ENCODE measurements around the gene SACM1L. TPM values are rescaled to one million over a fixed set of nuclear protein-coding genes. Genes with fewer than 3 reads are reported as not detected.

The SACM1L gene
- total RNA-seq, 1 donor from 2014 or later = 34.5 TPM

DNA sequence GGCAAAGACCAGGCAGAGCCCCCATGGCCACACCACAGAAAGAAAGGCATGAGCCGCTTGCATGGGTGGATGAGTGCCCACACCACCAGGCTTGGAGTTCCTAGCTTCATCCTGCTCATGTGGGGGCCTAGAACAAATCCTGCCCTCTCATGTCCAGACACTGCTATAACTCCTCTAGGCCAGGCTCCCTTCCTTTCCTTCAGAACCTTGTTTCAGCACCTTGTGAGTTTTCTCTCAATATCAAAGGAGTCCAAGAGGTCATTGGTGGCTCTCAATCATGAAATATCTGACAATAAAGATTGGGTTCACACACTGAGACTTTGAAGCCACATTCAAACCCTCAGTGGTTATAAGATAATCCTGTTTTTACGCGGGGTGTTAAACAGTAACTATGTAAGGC, 94.5 kb downstream of the SACM1L start:
- H3K4me3 Mint-ChIP-seq (ENCODE audit: unreplicated experiment) = no peak overlapping the region
- peaks cover 42% of the 10 kb centered on the region for H3K27me3 Mint-ChIP-seq (ENCODE audit: low read depth)
- no peak overlapping the region for H3K27ac Mint-ChIP-seq (ENCODE audit: unreplicated experiment)
- no peaks in the 10 kb centered on the region for H3K4me1 Mint-ChIP-seq (ENCODE audit: low read depth)
- TF ChIP-seq, protein P1, sequence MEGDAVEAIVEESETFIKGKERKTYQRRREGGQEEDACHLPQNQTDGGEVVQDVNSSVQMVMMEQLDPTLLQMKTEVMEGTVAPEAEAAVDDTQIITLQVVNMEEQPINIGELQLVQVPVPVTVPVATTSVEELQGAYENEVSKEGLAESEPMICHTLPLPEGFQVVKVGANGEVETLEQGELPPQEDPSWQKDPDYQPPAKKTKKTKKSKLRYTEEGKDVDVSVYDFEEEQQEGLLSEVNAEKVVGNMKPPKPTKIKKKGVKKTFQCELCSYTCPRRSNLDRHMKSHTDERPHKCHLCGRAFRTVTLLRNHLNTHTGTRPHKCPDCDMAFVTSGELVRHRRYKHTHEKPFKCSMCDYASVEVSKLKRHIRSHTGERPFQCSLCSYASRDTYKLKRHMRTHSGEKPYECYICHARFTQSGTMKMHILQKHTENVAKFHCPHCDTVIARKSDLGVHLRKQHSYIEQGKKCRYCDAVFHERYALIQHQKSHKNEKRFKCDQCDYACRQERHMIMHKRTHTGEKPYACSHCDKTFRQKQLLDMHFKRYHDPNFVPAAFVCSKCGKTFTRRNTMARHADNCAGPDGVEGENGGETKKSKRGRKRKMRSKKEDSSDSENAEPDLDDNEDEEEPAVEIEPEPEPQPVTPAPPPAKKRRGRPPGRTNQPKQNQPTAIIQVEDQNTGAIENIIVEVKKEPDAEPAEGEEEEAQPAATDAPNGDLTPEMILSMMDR (IDR thresholded peaks at IDR 0.05) = no peak
- peaks cover 10% of the 10 kb centered on the region for H3K9me3 Mint-ChIP-seq (ENCODE audit: low read depth)
- DNase-seq (ENCODE audit: low spot score) = no peak
- no peaks in the 10 kb centered on the region for H3K36me3 Mint-ChIP-seq (ENCODE audit: low read depth)

DNA sequence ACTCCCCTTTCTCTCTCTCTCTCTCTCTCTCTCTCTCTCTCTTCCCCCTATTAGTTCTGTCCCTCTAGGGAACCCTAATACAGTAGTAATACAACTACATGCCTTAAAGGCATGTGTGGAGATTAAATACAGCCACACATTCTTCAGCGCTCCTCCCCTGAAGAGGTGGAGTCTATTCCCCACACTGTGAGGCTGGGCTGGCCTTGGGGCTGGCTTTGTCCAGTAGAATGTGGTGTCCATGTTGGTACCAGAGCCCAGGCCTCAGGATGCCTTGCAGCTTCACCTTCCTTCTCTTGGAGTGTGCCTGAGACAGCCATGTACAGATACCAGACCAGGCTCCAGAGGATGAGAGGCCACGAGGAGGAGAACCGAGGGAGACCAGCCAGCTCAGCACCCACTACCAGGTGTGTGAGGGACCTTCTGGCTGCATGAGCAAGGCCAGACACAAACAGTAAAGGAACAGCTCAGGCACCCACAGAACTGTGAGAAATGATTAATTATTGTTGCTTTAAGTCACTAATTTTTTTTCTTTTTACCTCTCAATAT, 96.5 kb downstream of the SACM1L start:
- Mint-ChIP-seq H3K4me1 (ENCODE audit: low read depth) (no peaks in the 10 kb centered on the region), H3K4me3 (ENCODE audit: unreplicated experiment) (no peak overlapping the region), H3K36me3 (ENCODE audit: low read depth) (peaks cover 5% of the 10 kb centered on the region), H3K27me3 (ENCODE audit: low read depth) (peaks cover 45% of the 10 kb centered on the region), H3K27ac (ENCODE audit: unreplicated experiment) (no peak overlapping the region), H3K9me3 (ENCODE audit: low read depth) (peaks cover 20% of the 10 kb centered on the region)
- TF ChIP-seq, protein P1 (IDR thresholded peaks at IDR 0.05) = no peak
- no peak for DNase-seq (ENCODE audit: low spot score)

DNA sequence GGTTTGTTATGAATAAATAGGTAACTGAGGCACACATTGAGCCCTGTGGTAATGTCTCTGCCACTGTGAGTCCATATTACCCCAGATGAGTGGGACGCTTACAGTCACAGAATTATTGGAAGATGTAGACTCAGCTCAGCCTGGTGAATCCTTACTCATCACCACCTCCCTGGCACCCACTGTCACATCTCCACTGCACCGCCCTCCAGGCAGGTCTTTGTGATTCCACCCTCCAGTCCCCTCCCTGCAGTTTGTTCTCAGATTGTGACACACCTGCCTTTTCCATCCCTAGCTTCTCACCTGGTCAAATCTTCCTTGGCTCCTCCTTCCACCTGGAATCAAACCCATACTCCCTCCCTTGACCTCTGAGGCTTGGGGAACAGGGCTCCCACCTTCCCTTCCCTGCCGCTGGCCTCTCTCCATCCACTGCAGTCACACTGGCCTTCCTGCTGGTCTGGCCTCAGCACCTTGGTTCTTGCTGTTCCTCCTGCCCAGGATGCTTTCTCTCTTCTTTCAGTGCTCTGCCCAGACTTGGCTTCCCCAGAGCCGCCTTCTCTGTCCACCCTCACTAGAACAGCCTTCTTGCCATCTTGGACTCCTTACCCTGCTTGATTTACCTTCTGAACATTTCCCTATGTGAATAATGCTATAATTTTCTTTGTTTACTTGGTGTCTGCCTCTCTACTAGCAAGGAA, 97.8 kb downstream of the SACM1L start:
- H3K4me3 Mint-ChIP-seq (ENCODE audit: unreplicated experiment) = no peak overlapping the region
- DNase-seq (ENCODE audit: low spot score) = no peak
- TF ChIP-seq, protein P1 (IDR thresholded peaks at IDR 0.05) = no peak
- H3K4me1 Mint-ChIP-seq (ENCODE audit: low read depth) = no peaks in the 10 kb centered on the region
- peaks cover 49% of the 10 kb centered on the region for H3K27me3 Mint-ChIP-seq (ENCODE audit: low read depth)
- H3K36me3 Mint-ChIP-seq (ENCODE audit: low read depth) = peaks cover 5% of the 10 kb centered on the region
- peaks cover 20% of the 10 kb centered on the region for H3K9me3 Mint-ChIP-seq (ENCODE audit: low read depth)
- H3K27ac Mint-ChIP-seq (ENCODE audit: unreplicated experiment) = no peak overlapping the region

DNA sequence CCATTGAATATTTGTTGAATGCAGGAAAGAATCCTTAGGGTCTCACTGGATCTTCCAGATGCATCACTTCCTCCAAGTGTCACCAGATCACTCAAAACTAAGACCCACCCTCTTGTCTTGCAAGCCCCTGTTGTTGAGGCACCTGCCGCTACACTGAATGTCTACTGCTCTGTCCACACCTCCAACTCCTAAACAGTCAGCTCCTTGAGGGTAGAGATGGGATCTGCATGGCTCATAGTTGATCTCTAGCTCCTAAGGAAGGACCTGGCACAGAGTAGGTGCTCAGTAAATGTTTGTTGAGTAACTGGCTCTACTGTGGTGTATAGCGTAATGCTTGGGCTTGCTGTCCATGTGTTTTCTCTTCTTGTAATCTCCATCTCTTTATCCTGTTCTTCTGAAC, 98.4 kb downstream of the SACM1L start:
- no peaks in the 10 kb centered on the region for H3K4me1 Mint-ChIP-seq (ENCODE audit: low read depth)
- DNase-seq (ENCODE audit: low spot score) = no peak
- peaks cover 5% of the 10 kb centered on the region for H3K36me3 Mint-ChIP-seq (ENCODE audit: low read depth)
- no peak overlapping the region for H3K4me3 Mint-ChIP-seq (ENCODE audit: unreplicated experiment)
- peaks cover 49% of the 10 kb centered on the region for H3K27me3 Mint-ChIP-seq (ENCODE audit: low read depth)
- TF ChIP-seq, protein P1 (IDR thresholded peaks at IDR 0.05) = no peak
- peaks cover 20% of the 10 kb centered on the region for H3K9me3 Mint-ChIP-seq (ENCODE audit: low read depth)
- no peak overlapping the region for H3K27ac Mint-ChIP-seq (ENCODE audit: unreplicated experiment)

DNA sequence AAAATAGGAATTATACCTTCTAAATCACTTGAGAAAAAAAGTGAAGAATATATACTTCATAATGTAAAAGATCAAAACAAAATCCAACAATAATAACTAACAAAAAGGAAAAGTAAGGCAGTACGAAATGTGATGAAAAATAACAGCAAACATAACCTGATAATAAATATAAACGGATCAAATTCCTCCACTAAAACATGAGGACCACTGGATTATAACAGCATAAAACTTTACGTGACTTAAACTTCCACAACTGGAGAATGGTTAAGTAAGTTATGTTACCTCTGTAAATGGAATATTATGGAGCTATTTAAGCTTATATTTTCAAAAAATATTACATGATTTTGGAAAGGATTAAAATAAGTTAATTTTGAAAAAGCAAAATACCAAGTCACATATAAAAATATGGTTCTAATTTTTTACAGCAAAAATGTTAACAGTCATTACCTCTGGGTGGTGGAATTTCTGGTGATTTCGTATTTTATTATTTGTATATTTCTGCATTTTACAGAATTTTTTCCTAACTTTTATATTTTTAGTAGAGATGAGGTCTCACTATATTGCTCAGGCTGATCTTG, 100.1 kb downstream of the SACM1L start:
- Mint-ChIP-seq H3K27me3 (ENCODE audit: low read depth) (peaks cover 58% of the 10 kb centered on the region), H3K4me3 (ENCODE audit: unreplicated experiment) (no peak overlapping the region), H3K9me3 (ENCODE audit: low read depth) (peaks cover 18% of the 10 kb centered on the region), H3K4me1 (ENCODE audit: low read depth) (no peaks in the 10 kb centered on the region), H3K27ac (ENCODE audit: unreplicated experiment) (no peak overlapping the region), H3K36me3 (ENCODE audit: low read depth) (peaks cover 5% of the 10 kb centered on the region)
- TF ChIP-seq, protein P1 (IDR thresholded peaks at IDR 0.05) = no peak
- no peak for DNase-seq (ENCODE audit: low spot score)

Measured in chondrocyte (in vitro differentiated cells).